ENCODE data around the gene MRPL12.

DNA sequence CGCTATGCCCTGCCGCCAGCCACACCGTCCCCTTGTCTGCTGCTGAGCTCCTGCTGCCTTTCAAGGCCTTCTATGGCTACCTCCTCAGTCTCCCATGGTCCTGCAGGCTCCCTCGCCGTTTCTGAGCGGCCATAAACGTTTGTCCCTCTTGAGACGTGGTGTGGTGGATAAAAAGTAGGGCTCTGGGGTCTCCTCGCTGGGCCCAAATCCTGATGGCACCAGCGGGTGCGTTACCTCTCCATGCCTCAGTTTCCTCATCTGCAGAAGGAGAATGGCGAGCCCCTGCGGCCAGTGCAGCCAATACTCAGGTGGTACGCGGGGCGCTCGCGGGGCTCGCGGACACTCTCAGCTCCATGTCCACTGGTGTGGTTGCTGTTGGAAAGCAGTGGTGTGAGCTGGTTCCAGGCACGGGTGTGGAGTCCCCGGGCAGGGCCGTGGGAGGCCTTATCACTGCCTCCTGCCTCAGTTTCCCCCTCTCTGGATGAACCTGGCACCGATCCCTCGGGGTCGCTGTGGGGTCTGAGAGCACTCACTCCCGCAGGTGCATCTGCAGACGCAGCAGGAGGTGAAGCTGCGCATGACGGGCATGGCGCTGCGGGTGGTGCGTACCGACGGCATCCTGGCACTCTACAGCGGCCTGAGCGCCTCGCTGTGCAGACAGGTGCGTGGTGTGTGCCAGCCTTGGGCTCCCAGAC, 11.4 kb downstream of the MRPL12 start:
- TF ChIP-seq, protein P1, sequence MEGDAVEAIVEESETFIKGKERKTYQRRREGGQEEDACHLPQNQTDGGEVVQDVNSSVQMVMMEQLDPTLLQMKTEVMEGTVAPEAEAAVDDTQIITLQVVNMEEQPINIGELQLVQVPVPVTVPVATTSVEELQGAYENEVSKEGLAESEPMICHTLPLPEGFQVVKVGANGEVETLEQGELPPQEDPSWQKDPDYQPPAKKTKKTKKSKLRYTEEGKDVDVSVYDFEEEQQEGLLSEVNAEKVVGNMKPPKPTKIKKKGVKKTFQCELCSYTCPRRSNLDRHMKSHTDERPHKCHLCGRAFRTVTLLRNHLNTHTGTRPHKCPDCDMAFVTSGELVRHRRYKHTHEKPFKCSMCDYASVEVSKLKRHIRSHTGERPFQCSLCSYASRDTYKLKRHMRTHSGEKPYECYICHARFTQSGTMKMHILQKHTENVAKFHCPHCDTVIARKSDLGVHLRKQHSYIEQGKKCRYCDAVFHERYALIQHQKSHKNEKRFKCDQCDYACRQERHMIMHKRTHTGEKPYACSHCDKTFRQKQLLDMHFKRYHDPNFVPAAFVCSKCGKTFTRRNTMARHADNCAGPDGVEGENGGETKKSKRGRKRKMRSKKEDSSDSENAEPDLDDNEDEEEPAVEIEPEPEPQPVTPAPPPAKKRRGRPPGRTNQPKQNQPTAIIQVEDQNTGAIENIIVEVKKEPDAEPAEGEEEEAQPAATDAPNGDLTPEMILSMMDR (IDR thresholded peaks at IDR 0.05 in 8 of 11, conservative IDR thresholded peaks at IDR 0.05 in 3 of 11), result no peak
- no peak for TF ChIP-seq POLR2A (IDR thresholded peaks at IDR 0.05)
